H1 (cell line): ENCODE results near the gene TEDC1. TPM values are rescaled to one million over a fixed set of nuclear protein-coding genes. Genes with fewer than 3 reads are reported as not detected.

Experiments
- CBX5 ChIP-seq: fragments of 300-800, 300-1000 bp; sonication (generic); IDR thresholded peaks from 2 replicates; pipeline ENCODE4 v1.7.1; 2016; ENCODE audit warnings: antibody characterized with exemption, low read length, low read depth
- CHD2 ChIP-seq: IDR thresholded peaks from 2 replicates; pipeline ENCODE4 v1.6.1; 2012; ENCODE audit warnings: low read length, improper control_type of control experiment
- CTBP2 ChIP-seq: IDR thresholded peaks from 2 replicates; pipeline ENCODE4 v1.7.0; 2011; ENCODE audit warnings: borderline replicate concordance, mild to moderate bottlenecking, moderate library complexity, mixed read lengths, low read length; ENCODE audit not compliant: insufficient read depth, insufficient read length
- FOSL1 ChIP-seq: IDR thresholded peaks from 2 replicates; pipeline ENCODE4 v1.6.1; 2011; ENCODE audit warnings: mild to moderate bottlenecking, low read depth, low read length, moderate library complexity; ENCODE audit not compliant: insufficient read depth
- KDM4A ChIP-seq: IDR thresholded peaks from one replicate; pipeline ENCODE4 v1.7.1; 2012; ENCODE audit warnings: low read depth, mild to moderate bottlenecking, moderate library complexity, low read length, inconsistent platforms; ENCODE audit not compliant: severe bottlenecking
- RFX5 ChIP-seq: IDR thresholded peaks from 2 replicates; pipeline ENCODE4 v1.6.1; 2011; ENCODE audit warnings: low read depth, low read length, improper control_type of control experiment, borderline replicate concordance
- polyA plus RNA-seq, 7 experiments: library from polyadenylated mRNA; depleted of rRNA in 3 of 7; stranded (reverse) in 5 of 7; unstranded in 2 of 7; fragments of >200 nt in 5 of 7; fragments of 200-250 nt in 2 of 7; gene quantifications; 1 replicate in 5 of 7; 2 replicates in 1 of 7; 4 replicates in 1 of 7; pipeline versions ENCODE4 v1.2.1 to v1.2.3, GENCODE V29; 2011 to 2013; ENCODE audit warnings: missing spikeins in 2 of 7, mixed read lengths in 2 of 7
- total RNA-seq: library from RNA; stranded (reverse); fragmentation: NEBNext Ultra II Directional; extraction: Animal tissue kit (Norgen Biotek cat#: 25700); gene quantifications from 2 replicates; pipeline ENCODE4 v1.2.1, GENCODE V29; 2021

The TEDC1 gene
- total and polyA plus RNA-seq, 2 of the 8 experiments (the other 6 are each of a cell fraction or from before 2014, with no cell fraction given) = 5.6 to 14.8 TPM

DNA sequence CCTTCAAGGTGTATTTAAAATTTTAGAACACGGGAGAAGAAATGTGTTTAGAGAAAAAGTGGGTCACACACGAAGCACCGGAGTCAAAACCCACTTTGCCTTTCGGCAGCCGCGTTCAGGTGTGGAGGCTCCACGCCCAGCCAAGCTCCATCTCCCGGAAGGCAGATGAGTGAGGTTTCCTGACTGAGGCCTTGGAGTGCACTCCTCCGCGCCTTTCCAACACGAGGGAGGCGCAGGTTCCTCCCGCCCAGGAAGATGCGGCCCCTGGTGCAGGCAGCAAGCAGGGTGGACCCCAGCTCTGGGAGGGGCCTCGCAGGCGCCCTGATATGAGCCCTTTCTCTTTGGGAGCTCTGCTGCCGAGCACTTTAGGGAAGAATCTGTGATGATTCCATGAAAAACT is 48.9 kb upstream of the TEDC1 start (continued):
- no peak for TF ChIP-seq FOSL1
- no peak for TF ChIP-seq KDM4A
- TF ChIP-seq RFX5 = no peak
- TF ChIP-seq CBX5 = no peak
- TF ChIP-seq CHD2 = no peak
- no peak for TF ChIP-seq CTBP2
